KOPT-K1 (cell line): ENCODE results near the gene DHFR.

ENCODE experiments used
- H3K27ac ChIP-seq: fragments of 200-600 bp; sonication (generic); 2 replicates; pipeline ENCODE4 v1.5.1; 2016; ENCODE audit warnings: antibody characterized with exemption, mild to moderate bottlenecking, low read depth, low read length; ENCODE audit not compliant: poor library complexity, severe bottlenecking
- H3K36me3 ChIP-seq: fragments of 200-600 bp; sonication (generic); 2 replicates; pipeline ENCODE4 v1.5.1; 2017; ENCODE audit warnings: antibody characterized with exemption, mild to moderate bottlenecking, low read length, moderate library complexity; ENCODE audit not compliant: insufficient read depth
- H3K9me3 ChIP-seq: fragments of 200-600 bp; sonication (generic); 2 replicates; pipeline ENCODE4 v1.5.1; 2017; ENCODE audit warnings: antibody characterized with exemption, low read length, mild to moderate bottlenecking; ENCODE audit not compliant: insufficient read depth, poor library complexity, severe bottlenecking

Gene DHFR

GRCh38 chr5:80631278-80632259 is 23.2 kb downstream of the DHFR start:
- Histone ChIP-seq H3K27ac (no peak overlapping the region), H3K36me3 (peaks cover 84% of the 10 kb centered on the region), H3K9me3 (no peaks in the 10 kb centered on the region)

DNA sequence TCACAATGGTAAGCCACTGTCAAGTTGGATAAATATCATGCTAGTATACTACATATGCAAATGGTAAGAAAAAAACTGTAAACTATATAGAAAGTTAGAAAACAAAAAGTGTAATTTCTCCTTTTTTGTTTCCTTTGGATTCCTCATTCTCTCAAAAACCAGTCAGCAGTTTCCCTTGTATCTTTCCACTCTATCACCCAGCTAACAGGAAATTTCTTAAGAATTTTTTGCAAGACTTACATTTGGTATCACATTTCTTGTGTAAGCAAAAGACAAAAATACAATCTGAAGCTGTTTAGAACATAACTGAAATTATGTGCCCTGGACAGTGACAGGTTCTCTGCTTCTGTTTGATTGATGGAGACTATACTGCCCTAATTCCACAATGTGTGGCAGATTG is 25.5 kb downstream of the DHFR start:
- Histone ChIP-seq H3K36me3 (peaks cover 61% of the 10 kb centered on the region), H3K9me3 (no peaks in the 10 kb centered on the region), H3K27ac (no peak overlapping the region)

- Histone ChIP-seq H3K27ac (no peak overlapping the region), H3K9me3 (no peaks in the 10 kb centered on the region), H3K36me3 (peaks cover 36% of the 10 kb centered on the region)
Observed at GRCh38 chr5:80625230-80625629, 29.6 kb downstream of the DHFR start.

DNA sequence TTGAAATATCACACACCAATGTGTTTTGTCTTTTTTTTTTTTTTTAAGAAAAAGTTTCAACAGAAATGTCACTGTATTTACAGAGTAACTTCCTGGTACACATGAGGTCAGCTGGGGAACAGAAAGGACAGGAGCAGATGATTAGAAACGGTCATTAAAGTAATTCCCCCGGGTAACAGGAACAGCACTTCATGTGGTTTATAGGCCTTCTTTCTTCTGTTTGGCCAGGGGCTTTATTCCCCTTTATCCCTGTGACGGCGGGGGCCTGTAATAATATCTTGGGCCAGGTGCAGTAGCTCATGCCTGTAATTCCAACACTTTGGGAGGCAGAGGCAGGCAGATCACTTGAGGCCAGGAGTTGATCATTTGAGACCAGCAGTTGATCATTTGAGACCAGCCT is 30.8 kb downstream of the DHFR start:
- Histone ChIP-seq H3K36me3 (peaks cover 26% of the 10 kb centered on the region), H3K27ac (no peak overlapping the region), H3K9me3 (no peaks in the 10 kb centered on the region)

DNA sequence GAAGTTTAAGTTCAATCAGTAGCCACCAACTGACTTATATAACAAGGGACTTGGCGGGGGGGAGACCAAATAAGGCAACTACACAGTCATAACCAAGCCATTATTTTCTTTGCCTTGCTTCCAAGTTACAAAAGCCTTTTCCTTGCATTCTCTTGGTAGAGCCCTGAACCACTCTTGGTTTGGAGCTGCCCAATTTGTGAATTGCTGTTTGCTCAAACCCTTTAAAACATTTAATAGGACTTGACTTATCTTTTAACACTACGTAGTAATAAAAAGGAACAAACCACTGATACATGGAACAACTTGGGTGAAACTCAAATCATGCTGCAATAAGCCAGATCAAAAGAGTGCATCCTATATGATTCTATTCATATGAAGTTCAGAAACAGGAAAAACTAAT is 32.0 kb downstream of the DHFR start:
- H3K9me3 ChIP-seq: no peaks in the 10 kb centered on the region
- no peak overlapping the region for H3K27ac ChIP-seq
- H3K36me3 ChIP-seq: peaks cover 28% of the 10 kb centered on the region

- H3K36me3 ChIP-seq: peaks cover 32% of the 10 kb centered on the region
- H3K9me3 ChIP-seq: no peaks in the 10 kb centered on the region
- no peak overlapping the region for H3K27ac ChIP-seq
Observed at GRCh38 chr5:80620211-80620610, 34.6 kb downstream of the DHFR start.

DNA sequence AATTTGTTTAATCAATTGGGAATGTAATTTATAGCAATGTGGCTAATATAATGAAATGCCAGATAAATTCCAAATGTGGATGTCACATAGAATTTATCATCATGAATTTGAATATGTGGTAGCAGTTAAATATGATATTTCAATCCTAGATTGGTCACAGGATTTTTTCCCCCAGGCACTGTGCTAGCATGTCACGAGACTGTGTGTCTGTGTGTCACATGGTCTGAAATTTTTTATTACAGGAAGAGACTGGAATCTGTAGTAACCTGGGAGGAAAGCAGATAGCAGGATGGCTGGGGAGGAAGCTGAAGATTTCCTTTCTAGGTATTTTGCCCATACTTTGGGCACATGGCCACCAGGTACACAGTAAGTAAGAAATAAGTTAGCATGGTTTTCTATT is 35.7 kb downstream of the DHFR start:
- H3K9me3 ChIP-seq: no peaks in the 10 kb centered on the region
- no peak overlapping the region for H3K27ac ChIP-seq
- H3K36me3 ChIP-seq: peaks cover 32% of the 10 kb centered on the region

DNA sequence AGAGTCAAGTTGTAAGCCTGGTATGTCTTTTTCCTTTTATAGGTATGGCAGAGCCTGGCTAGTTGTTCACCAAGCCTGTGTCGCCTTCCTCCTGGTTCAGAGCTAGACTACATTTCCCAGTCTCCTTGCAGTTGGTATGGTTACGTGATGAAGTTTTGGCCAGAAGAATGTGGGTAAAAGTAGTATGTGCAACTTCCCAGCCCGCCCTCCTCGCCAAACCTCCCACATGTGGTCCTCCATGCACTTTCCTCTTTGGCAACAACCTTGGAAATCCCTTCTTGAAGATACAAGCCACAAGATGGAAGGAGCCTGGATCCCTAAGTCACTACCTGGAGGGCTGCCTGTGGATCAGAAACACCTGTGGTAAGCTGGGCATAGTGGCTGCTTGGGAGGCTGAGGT is 36.3 kb downstream of the DHFR start:
- no peak overlapping the region for H3K27ac ChIP-seq
- H3K36me3 ChIP-seq: peaks cover 32% of the 10 kb centered on the region
- no peaks in the 10 kb centered on the region for H3K9me3 ChIP-seq

GRCh38 chr5:80615266-80615914 is 39.4 kb downstream of the DHFR start:
- Histone ChIP-seq H3K27ac (no peak overlapping the region), H3K36me3 (peaks cover 18% of the 10 kb centered on the region)

GRCh38 chr5:80609692-80610091 is 45.1 kb downstream of the DHFR start:
- H3K27ac ChIP-seq: no peak overlapping the region
- no peaks in the 10 kb centered on the region for H3K36me3 ChIP-seq
- peaks cover 9% of the 10 kb centered on the region for H3K9me3 ChIP-seq

More at GRCh38 chr5:80615266-80615914, 39.4 kb downstream of the DHFR start:
- H3K9me3 ChIP-seq: peaks cover 5% of the 10 kb centered on the region

- Histone ChIP-seq H3K36me3 (no peaks in the 10 kb centered on the region), H3K9me3 (peaks cover 9% of the 10 kb centered on the region), H3K27ac (no peak overlapping the region)
Observed at GRCh38 chr5:80608731-80609130, 46.1 kb downstream of the DHFR start.

DNA sequence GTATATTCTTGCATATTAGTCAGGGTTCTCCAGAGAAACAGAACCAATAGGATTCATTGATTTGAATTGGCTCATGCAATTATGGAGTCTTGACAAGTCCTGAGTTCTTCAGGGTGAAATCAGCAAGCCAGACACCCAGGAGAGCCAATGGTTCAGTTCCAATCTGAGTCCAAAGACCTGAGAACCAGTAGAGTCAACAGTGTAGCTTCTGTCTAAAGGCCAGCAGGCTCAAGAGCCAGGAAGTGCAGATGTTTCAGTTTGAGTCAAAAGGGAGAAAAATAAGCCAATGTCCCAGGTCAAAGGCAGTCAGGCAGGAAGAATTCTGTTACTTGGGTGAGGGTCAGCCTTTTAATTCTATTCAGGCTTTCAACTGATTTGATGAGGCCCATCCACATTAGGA is 47.0 kb downstream of the DHFR start:
- Histone ChIP-seq H3K27ac (no peak overlapping the region), H3K36me3 (no peaks in the 10 kb centered on the region), H3K9me3 (peaks cover 9% of the 10 kb centered on the region)

DNA sequence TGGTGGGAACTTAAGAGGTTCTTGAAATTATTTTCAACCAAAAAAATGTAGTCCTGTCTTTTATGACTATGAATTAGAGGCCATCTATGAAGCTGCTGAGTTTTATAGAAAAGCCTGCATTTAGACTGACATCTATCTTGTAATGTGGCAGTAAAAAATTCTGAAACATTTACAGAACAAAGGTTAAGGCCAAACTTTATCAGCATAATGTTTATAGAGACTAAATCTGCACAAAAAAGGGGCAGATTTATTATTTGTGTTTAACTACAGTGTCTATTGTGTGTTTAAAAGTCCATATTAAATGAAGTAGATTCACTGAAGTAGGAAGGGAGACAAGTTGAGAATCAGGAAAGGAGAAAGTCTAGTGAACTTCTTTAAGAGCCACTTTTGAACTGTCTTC is 47.4 kb downstream of the DHFR start:
- H3K9me3 ChIP-seq: peaks cover 9% of the 10 kb centered on the region

DNA sequence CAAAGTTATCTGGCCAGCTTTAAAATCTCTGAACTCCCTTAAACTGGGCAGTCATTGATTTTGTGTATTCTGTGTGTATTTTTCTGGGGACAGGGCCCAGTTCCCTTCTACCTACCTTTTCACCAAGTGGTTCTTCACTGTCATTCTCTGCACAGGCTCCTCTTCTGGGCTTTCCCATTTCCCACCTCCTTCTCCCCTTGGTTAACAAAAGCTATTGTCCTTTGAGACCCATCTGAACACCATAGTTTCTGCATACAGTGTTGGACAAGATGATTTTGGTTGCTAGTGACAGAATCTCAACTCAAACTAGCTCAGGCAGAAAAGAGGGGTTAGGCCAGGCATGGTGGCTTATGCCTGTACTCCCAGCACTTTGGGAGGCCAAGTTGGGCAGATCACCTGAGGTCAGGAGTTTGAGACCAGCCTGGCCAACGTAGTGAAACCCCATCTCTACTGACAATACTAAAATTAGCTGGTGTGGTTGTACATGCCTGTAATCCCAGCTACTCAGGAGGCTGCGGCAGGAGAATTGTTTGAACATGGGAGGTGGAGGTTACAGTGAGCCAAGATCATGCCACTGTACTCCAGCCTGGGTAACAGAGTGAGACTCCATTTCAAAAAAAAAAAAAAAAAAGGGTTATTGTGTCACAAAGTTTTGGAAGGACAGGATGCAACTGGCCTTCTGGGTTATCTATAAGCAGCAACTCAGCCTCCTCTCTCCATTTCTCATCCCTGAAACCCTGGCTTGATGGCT is 53.7 kb downstream of the DHFR start:
- Histone ChIP-seq H3K9me3 (no peaks in the 10 kb centered on the region), H3K27ac (no peak overlapping the region), H3K36me3 (no peaks in the 10 kb centered on the region)

More for the DNA sequence above, 47.4 kb downstream of the DHFR start:
- Histone ChIP-seq H3K36me3 (no peaks in the 10 kb centered on the region), H3K27ac (no peak overlapping the region)

- Histone ChIP-seq H3K36me3 (no peaks in the 10 kb centered on the region), H3K27ac (no peak overlapping the region), H3K9me3 (no peaks in the 10 kb centered on the region)
Observed at GRCh38 chr5:80597500-80597899, 57.3 kb downstream of the DHFR start.
